H1 (cell line): Measurements from ENCODE around the gene CD14. TPM values are rescaled to one million over a fixed set of nuclear protein-coding genes. Genes with fewer than 3 reads are reported as not detected.

Experiments
- CTCF ChIA-PET: fragments of 300-600 bp; sonication (Branson Sonifier 250); formaldehyde crosslinking; loops from one replicate; lab custom pipeline; 2021; ENCODE audit not compliant: partially characterized antibody; lab: Charles Lee
- POLR2A ChIA-PET: fragments of 300-600 bp; sonication (Branson Sonifier 250); formaldehyde crosslinking; loops from one replicate; lab custom pipeline; 2021; ENCODE audit warnings: inconsistent platforms; ENCODE audit not compliant: partially characterized antibody; lab: Charles Lee
- DNase-seq, 2 experiments: peaks; one replicate each; pipeline versions ENCODE4 v3.0.0 to v3.0.0-alpha.2; 2010 to 2022; ENCODE audit warnings: low spot score in 2 of 2, low read depth in 1 of 2, mixed read lengths in 1 of 2
- FAIRE-seq: peaks from 2 replicates; lab custom pipeline; 2011; peaks lifted over from hg19 to GRCh38; lab: Jason Lieb, UNC
- H2AFZ ChIP-seq: 2 replicates; pipeline ENCODE4 v1.8.1; 2012; ENCODE audit warnings: low read length, inconsistent platforms
- H2AK5ac ChIP-seq: 2 replicates; pipeline ENCODE4 v1.6.1; 2013; ENCODE audit warnings: low read depth, low read length
- H2BK120ac ChIP-seq: replicated peaks from 2 replicates; pipeline ENCODE3; 2013; ENCODE audit warnings: low read depth, low read length, inconsistent platforms
- H2BK12ac ChIP-seq: 2 replicates; pipeline ENCODE4 v1.6.1; 2013; ENCODE audit warnings: low read depth, low read length
- H2BK15ac ChIP-seq: 2 replicates; pipeline ENCODE4 v1.6.1; 2013; ENCODE audit warnings: low read length
- H2BK20ac ChIP-seq: 2 replicates; pipeline ENCODE4 v1.6.1; 2013; ENCODE audit warnings: low read length
- H2BK5ac ChIP-seq: 2 replicates; pipeline ENCODE4 v1.6.1; 2013; ENCODE audit warnings: low read depth, low read length
- H3K14ac ChIP-seq: 2 replicates; pipeline ENCODE4 v1.6.1; 2013; ENCODE audit warnings: inconsistent platforms; ENCODE audit not compliant: insufficient read length
- H3K18ac ChIP-seq: 2 replicates; pipeline ENCODE4 v1.6.1; 2013; ENCODE audit warnings: low read length; ENCODE audit errors: extremely low read depth
- H3K23ac ChIP-seq: 2 replicates; pipeline ENCODE4 v1.6.1; 2013; ENCODE audit warnings: inconsistent platforms; ENCODE audit not compliant: insufficient read length
- H3K23me2 ChIP-seq: 2 replicates; pipeline ENCODE4 v1.6.1; 2013; ENCODE audit warnings: low read depth, low read length
- H3K27ac ChIP-seq: 2 replicates; pipeline ENCODE4 v1.6.1; 2011; ENCODE audit warnings: low read depth, low read length, inconsistent platforms
- H3K27me3 ChIP-seq, 4 experiments: replicated peaks in 1 of 4; 1 replicate in 1 of 4; 2 replicates in 3 of 4; pipeline versions ENCODE4 v1.6.1 to v1.8.1; 2011 to 2013; ENCODE audit warnings: low read length in 3 of 4, mild to moderate bottlenecking in 3 of 4, inconsistent platforms in 2 of 4, mixed read lengths in 2 of 4, moderate library complexity in 1 of 4; ENCODE audit not compliant: control insufficient read depth in 3 of 4, insufficient read depth in 3 of 4; ENCODE audit errors: extremely low read depth in 1 of 4
- H3K36me3 ChIP-seq, 4 experiments: 2 replicates each; pipeline versions ENCODE4 v1.6.1 to v1.8.1; 2011 to 2013; ENCODE audit warnings: mild to moderate bottlenecking in 4 of 4, low read length in 3 of 4, moderate library complexity in 2 of 4, control low read depth in 1 of 4, inconsistent platforms in 1 of 4; ENCODE audit not compliant: insufficient read depth in 4 of 4, control insufficient read depth in 2 of 4
- H3K4ac ChIP-seq: replicated peaks from 2 replicates; pipeline ENCODE3; 2013; ENCODE audit warnings: low read length, low read depth, mixed read lengths, inconsistent platforms; ENCODE audit not compliant: insufficient read length
- H3K4me1 ChIP-seq, 4 experiments: replicated peaks in 1 of 4; 1 replicate in 1 of 4; 2 replicates in 3 of 4; pipeline versions ENCODE4 v1.6.1 to v1.8.1; 2011 to 2013; ENCODE audit warnings: low read length in 3 of 4, inconsistent platforms in 2 of 4, mixed read lengths in 1 of 4; ENCODE audit not compliant: insufficient read depth in 4 of 4, control insufficient read depth in 3 of 4
- H3K4me2 ChIP-seq, 2 experiments: 2 replicates each; pipeline versions ENCODE4 v1.6.1 to v1.8.1; 2011 to 2013; ENCODE audit warnings: low read depth in 2 of 2, low read length in 2 of 2, control low read depth in 1 of 2, inconsistent platforms in 1 of 2, mild to moderate bottlenecking in 1 of 2; ENCODE audit not compliant: insufficient read depth in 1 of 2
- H3K4me3 ChIP-seq, 4 experiments: fragments of 200-600, 300-600 bp in 1 of 4; sonication (generic), shearing (Covaris generic), sonication (Bioruptor Twin) in 1 of 4; 2 replicates each; pipeline versions ENCODE4 v1.5.1 to v1.8.1; 2011 to 2016; ENCODE audit warnings: low read length in 4 of 4, low read depth in 3 of 4, control low read depth in 2 of 4, inconsistent platforms in 2 of 4, mild to moderate bottlenecking in 2 of 4, mixed read lengths in 1 of 4, moderate library complexity in 1 of 4; ENCODE audit not compliant: insufficient read depth in 2 of 4; ENCODE audit errors: extremely low read depth in 1 of 4
- H3K56ac ChIP-seq: replicated peaks from 2 replicates; pipeline ENCODE3; 2013; ENCODE audit warnings: low read depth, mild to moderate bottlenecking, mixed read lengths, low read length, inconsistent platforms; ENCODE audit not compliant: insufficient read length
- H3K79me1 ChIP-seq: 2 replicates; pipeline ENCODE4 v1.6.1; 2013; ENCODE audit warnings: low read depth, low read length, control low read depth
- H3K79me2 ChIP-seq, 2 experiments: 2 replicates each; pipeline versions ENCODE4 v1.6.1 to v1.8.1; 2012 to 2013; ENCODE audit warnings: low read length in 2 of 2, mild to moderate bottlenecking in 2 of 2, inconsistent platforms in 1 of 2; ENCODE audit not compliant: insufficient read depth in 2 of 2, control insufficient read depth in 1 of 2
- H3K9ac ChIP-seq, 4 experiments: replicated peaks in 1 of 4; 1 replicate in 1 of 4; 2 replicates in 3 of 4; pipeline versions ENCODE4 v1.6.1 to v1.8.1; 2011 to 2013; ENCODE audit warnings: low read depth in 3 of 4, low read length in 3 of 4, control low read depth in 2 of 4, mild to moderate bottlenecking in 2 of 4, moderate library complexity in 2 of 4, inconsistent platforms in 1 of 4; ENCODE audit errors: extremely low read depth in 1 of 4
- H3K9me3 ChIP-seq, 2 experiments: 2 replicates each; pipeline versions ENCODE4 v1.6.1 to v1.8.1; 2012 to 2013; ENCODE audit warnings: mild to moderate bottlenecking in 2 of 2, moderate library complexity in 2 of 2, control low read depth in 1 of 2, inconsistent platforms in 1 of 2, low read depth in 1 of 2, low read length in 1 of 2, mixed read lengths in 1 of 2; ENCODE audit not compliant: insufficient read depth in 2 of 2
- H4K20me1 ChIP-seq, 2 experiments: replicated peaks in 1 of 2; 2 replicates each; pipeline versions ENCODE3 to v1.8.1; 2011 to 2013; ENCODE audit warnings: inconsistent platforms in 2 of 2, low read length in 2 of 2, mild to moderate bottlenecking in 1 of 2; ENCODE audit not compliant: insufficient read depth in 2 of 2, control insufficient read depth in 1 of 2
- H4K5ac ChIP-seq: 2 replicates; pipeline ENCODE4 v1.6.1; 2013; ENCODE audit warnings: low read length, low read depth, mixed read lengths, inconsistent platforms; ENCODE audit not compliant: insufficient read length
- H4K8ac ChIP-seq: 2 replicates; pipeline ENCODE4 v1.8.0; 2013; ENCODE audit warnings: mild to moderate bottlenecking, moderate library complexity, low read length, inconsistent platforms; ENCODE audit not compliant: insufficient read depth; ENCODE audit errors: extremely low read depth
- H4K91ac ChIP-seq: replicated peaks from 2 replicates; pipeline ENCODE3; 2013; ENCODE audit warnings: low read length, mixed read lengths, inconsistent platforms; ENCODE audit not compliant: insufficient read length
- ASH2L ChIP-seq: fragments of 200-600, 300-600 bp; sonication (generic); IDR thresholded peaks from one replicate; pipeline ENCODE4 v1.7.1; 2017; ENCODE audit warnings: low read length
- ATF2 ChIP-seq: IDR thresholded peaks from 2 replicates; pipeline ENCODE4 v1.6.1; 2012; ENCODE audit warnings: low read length, inconsistent platforms
- BACH1 ChIP-seq: IDR thresholded peaks from 2 replicates; pipeline ENCODE4 v1.6.1; 2012; ENCODE audit warnings: low read length, improper control_type of control experiment
- CHD1 ChIP-seq: IDR thresholded peaks from 2 replicates; pipeline ENCODE4 v1.6.1; 2012; ENCODE audit warnings: low read depth, low read length, improper control_type of control experiment
- E2F6 ChIP-seq: IDR thresholded peaks from 2 replicates; pipeline ENCODE4 v1.6.1; 2012; ENCODE audit warnings: inconsistent platforms
- POLR2A ChIP-seq, 2 experiments: IDR thresholded peaks; 1 replicate in 1 of 2; 2 replicates in 1 of 2; pipeline ENCODE4 v1.6.1; 2011; ENCODE audit warnings: low read depth in 2 of 2, low read length in 2 of 2, mild to moderate bottlenecking in 2 of 2; ENCODE audit errors: control extremely low read depth in 1 of 2
- RFX5 ChIP-seq: IDR thresholded peaks from 2 replicates; pipeline ENCODE4 v1.6.1; 2011; ENCODE audit warnings: low read depth, low read length, improper control_type of control experiment, borderline replicate concordance
- SAP30 ChIP-seq: fragments of 300-600 bp; sonication (generic); IDR thresholded peaks from 2 replicates; pipeline ENCODE4 v1.7.1; 2012; ENCODE audit warnings: low read length, moderate library complexity, mild to moderate bottlenecking, inconsistent platforms; ENCODE audit not compliant: insufficient read depth, insufficient replicate concordance
- SIX5 ChIP-seq: IDR thresholded peaks from 2 replicates; pipeline ENCODE4 v1.6.1; 2011; ENCODE audit warnings: mild to moderate bottlenecking, low read depth, low read length
- WGBS, 2 experiments: shearing (Covaris generic) in 1 of 2; methylation state at CpG; one replicate each; pipeline versions ENCODE4 v1.1.6 to v1.1.7; 2013 to 2015; ENCODE audit warnings: low lambda C conversion rate in 2 of 2, mixed read lengths in 2 of 2, inconsistent platforms in 1 of 2, low coverage in 1 of 2, missing lambda C conversion rate in 1 of 2; ENCODE audit not compliant: insufficient replicate concordance in 2 of 2, insufficient coverage in 1 of 2, insufficient read length in 1 of 2; ENCODE audit errors: extremely low coverage in 1 of 2, missing lambda C conversion rate in 1 of 2; 5-methylcytosine and 5-hydroxymethylcytosine counted together
- polyA plus RNA-seq, 7 experiments: library from polyadenylated mRNA; depleted of rRNA in 3 of 7; stranded (reverse) in 5 of 7; unstranded in 2 of 7; fragments of >200 nt in 5 of 7; fragments of 200-250 nt in 2 of 7; gene quantifications; 1 replicate in 5 of 7; 2 replicates in 1 of 7; 4 replicates in 1 of 7; pipeline versions ENCODE4 v1.2.1 to v1.2.3, GENCODE V29; 2011 to 2013; ENCODE audit warnings: missing spikeins in 2 of 7, mixed read lengths in 2 of 7
- total RNA-seq: library from RNA; stranded (reverse); fragmentation: NEBNext Ultra II Directional; extraction: Animal tissue kit (Norgen Biotek cat#: 25700); gene quantifications from 2 replicates; pipeline ENCODE4 v1.2.1, GENCODE V29; 2021
- TF ChIP-seq, protein P1 (sequence below): IDR thresholded peaks from 2 replicates; pipeline ENCODE4 v1.6.1; 2011; ENCODE audit warnings: low read depth, mild to moderate bottlenecking, low read length; ENCODE audit not compliant: insufficient read depth

Gene CD14
- total and polyA plus RNA-seq, 2 of the 8 experiments (the other 6 are each of a cell fraction or from before 2014, with no cell fraction given), result 0.15 TPM; not detected in 1

GRCh38 chr5:140595538-140596300, 37.3 kb downstream of the CD14 start:
- Histone ChIP-seq H3K9me3 (no peaks in the 10 kb centered on the region), H3K4me2 (no peak overlapping the region), H3K79me2 (no peaks in the 10 kb centered on the region), H3K14ac (no peak overlapping the region), H4K20me1 (no peaks in the 10 kb centered on the region), H3K4ac (no peak overlapping the region), H3K79me1 (no peaks in the 10 kb centered on the region), H3K18ac (no peak overlapping the region), H3K27me3 (no peaks in the 10 kb centered on the region), H4K8ac (no peak overlapping the region), H3K36me3 (no peaks in the 10 kb centered on the region), H4K91ac (no peak overlapping the region), H2BK15ac (no peak overlapping the region), H2BK12ac (no peak overlapping the region), H3K27ac (no peak overlapping the region), H2BK5ac (no peak overlapping the region), H3K23me2 (no peaks in the 10 kb centered on the region), H3K4me1 (no peaks in the 10 kb centered on the region), H2BK120ac (no peak overlapping the region), H4K5ac (no peak overlapping the region), H3K9ac (no peak overlapping the region), H3K56ac (no peak overlapping the region), H2AFZ (no peak overlapping the region), H2BK20ac (no peak overlapping the region), H2AK5ac (no peak overlapping the region), H3K23ac (no peak overlapping the region), H3K4me3 (no peak overlapping the region)
- ChIA-PET CTCF (interaction anchor here (0.6 to 1.6 kb wide), 3 partner anchors 21 to 39 kb away, joined by 3 to 5 read pairs (median 3); no protein-coding TSS in a partner anchor), POLR2A (no interaction called here)
- DNase-seq, result no peak
- 80% methylated on average over 5 of the region's 5 CpGs; no CpG with 5 or more reads in 1 of the 2 experiments for WGBS, 2 experiments
- FAIRE-seq, result no peak
- TF ChIP-seq SAP30 (no peak), SIX5 (no peak), CHD1 (no peak), ASH2L (no peak), E2F6 (no peak), BACH1 (no peak), POLR2A (IDR thresholded peaks at IDR 0.05; ENCODE audit: control extremely low read depth in 1 of 2, low read depth in 2 of 2, low read length in 2 of 2) (no peak), ATF2 (no peak), RFX5 (no peak)
- TF ChIP-seq, protein P1, sequence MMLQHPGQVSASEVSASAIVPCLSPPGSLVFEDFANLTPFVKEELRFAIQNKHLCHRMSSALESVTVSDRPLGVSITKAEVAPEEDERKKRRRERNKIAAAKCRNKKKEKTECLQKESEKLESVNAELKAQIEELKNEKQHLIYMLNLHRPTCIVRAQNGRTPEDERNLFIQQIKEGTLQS, result no peak
